Liver (tissue), 9 donors: ENCODE measurements around the gene BCAR3. TPM values are rescaled to one million over a fixed set of nuclear protein-coding genes. Genes with fewer than 3 reads are reported as not detected.

ENCODE experiments used
- DNase-seq: peaks from one replicate; pipeline ENCODE4 v3.0.0-alpha.2; 2017; ENCODE audit warnings: low spot score
- H3K27ac ChIP-seq, 2 donors: one replicate each; pipeline ENCODE4 v1.7.0; 2013; ENCODE audit warnings: inconsistent platforms in 2 of 2, low read length in 2 of 2, control low read depth in 1 of 2, low read depth in 1 of 2, mild to moderate bottlenecking in 1 of 2
- H3K27me3 ChIP-seq, 4 donors: one replicate each; pipeline versions ENCODE4 v1.6.1 to v1.7.0; 2013; ENCODE audit warnings: low read length in 3 of 4, inconsistent platforms in 1 of 4, mild to moderate bottlenecking in 1 of 4, moderate library complexity in 1 of 4; ENCODE audit not compliant: control insufficient read depth in 4 of 4, insufficient read depth in 4 of 4
- H3K36me3 ChIP-seq, 4 donors: one replicate each; pipeline versions ENCODE4 v1.6.1 to v1.7.0; 2013; ENCODE audit warnings: low read length in 3 of 4, mild to moderate bottlenecking in 3 of 4, low read depth in 1 of 4, moderate library complexity in 1 of 4; ENCODE audit not compliant: control insufficient read depth in 4 of 4, insufficient read depth in 3 of 4
- H3K4me1 ChIP-seq, 4 donors: one replicate each; pipeline versions ENCODE4 v1.6.1 to v1.7.0; 2013; ENCODE audit warnings: low read length in 3 of 4, mild to moderate bottlenecking in 3 of 4, moderate library complexity in 1 of 4; ENCODE audit not compliant: control insufficient read depth in 4 of 4, insufficient read depth in 4 of 4
- H3K4me3 ChIP-seq, 3 donors: one replicate each; pipeline versions ENCODE4 v1.6.1 to v1.7.0; 2013; ENCODE audit warnings: low read length in 3 of 3, control low read depth in 1 of 3, low read depth in 1 of 3, mild to moderate bottlenecking in 1 of 3
- H3K9ac ChIP-seq, 2 donors: one replicate each; pipeline ENCODE4 v1.7.0; 2013; ENCODE audit warnings: low read length in 2 of 2, mild to moderate bottlenecking in 2 of 2, moderate library complexity in 2 of 2, control low read depth in 1 of 2, low read depth in 1 of 2
- H3K9me3 ChIP-seq, 4 donors: one replicate each; pipeline versions ENCODE4 v1.6.1 to v1.7.0; 2013; ENCODE audit warnings: low read length in 3 of 4; ENCODE audit not compliant: control insufficient read depth in 4 of 4
- EGR1 ChIP-seq, 2 donors: IDR thresholded peaks; 2 replicates each; pipeline ENCODE4 v1.6.1; 2016 to 2018; ENCODE audit warnings: antibody characterized with exemption in 2 of 2, low read depth in 2 of 2
- FOXA1 ChIP-seq: IDR thresholded peaks from 2 replicates; pipeline ENCODE4 v1.6.1; 2016; ENCODE audit warnings: antibody characterized with exemption
- FOXA2 ChIP-seq: IDR thresholded peaks from 2 replicates; pipeline ENCODE4 v1.6.1; 2016; ENCODE audit warnings: antibody characterized with exemption
- GABPA ChIP-seq, 2 donors: IDR thresholded peaks in 1 of 2; conservative IDR thresholded peaks in 1 of 2; 2 replicates each; pipeline ENCODE4 v1.6.1; 2016; ENCODE audit warnings: antibody characterized with exemption in 2 of 2, mild to moderate bottlenecking in 1 of 2, moderate library complexity in 1 of 2
- HNF4A ChIP-seq, 2 donors: conservative IDR thresholded peaks; 2 replicates each; pipeline ENCODE4 v1.6.1; 2016; ENCODE audit warnings: antibody characterized with exemption in 2 of 2, mild to moderate bottlenecking in 2 of 2
- HNF4G ChIP-seq: IDR thresholded peaks from 2 replicates; pipeline ENCODE4 v1.6.1; 2016; ENCODE audit warnings: antibody characterized with exemption
- NR2F2 ChIP-seq: IDR thresholded peaks from 2 replicates; pipeline ENCODE4 v1.6.1; 2016; ENCODE audit warnings: antibody characterized with exemption
- RAD21 ChIP-seq, 2 donors: IDR thresholded peaks; 2 replicates each; pipeline ENCODE4 v1.6.1; 2016; ENCODE audit warnings: antibody characterized with exemption in 2 of 2, mild to moderate bottlenecking in 2 of 2
- RXRA ChIP-seq, 2 donors: IDR thresholded peaks; 2 replicates each; pipeline ENCODE4 v1.6.1; 2017 to 2018; ENCODE audit warnings: antibody characterized with exemption in 2 of 2, mild to moderate bottlenecking in 1 of 2
- SP1 ChIP-seq: IDR thresholded peaks from 2 replicates; pipeline ENCODE4 v1.6.1; 2018; ENCODE audit warnings: antibody characterized with exemption, mild to moderate bottlenecking
- TAF1 ChIP-seq: conservative IDR thresholded peaks from 2 replicates; pipeline ENCODE4 v1.6.1; 2016; ENCODE audit warnings: antibody characterized with exemption, mild to moderate bottlenecking
- YY1 ChIP-seq: IDR thresholded peaks from 2 replicates; pipeline ENCODE4 v1.6.1; 2016; ENCODE audit warnings: antibody characterized with exemption, mild to moderate bottlenecking
- WGBS: extraction: QIAGEN DNeasy Blood & Tissue Kit; methylation state at CpG from one replicate; pipeline ENCODE4 v1.1.7; 2013; 5-methylcytosine and 5-hydroxymethylcytosine counted together
- polyA plus RNA-seq, 2 donors: library from polyadenylated mRNA; stranded (reverse) in 1 of 2; unstranded in 1 of 2; fragments of 200-250 nt in 1 of 2; fragments of >200 nt in 1 of 2; fragmentation: Nextera tagmentation in 1 of 2; extraction: Ambion mirVana in 1 of 2; gene quantifications; one replicate each; pipeline versions ENCODE4 v1.2.1 to v1.2.3, GENCODE V29; 2013 to 2015
- total RNA-seq, 2 donors: library from RNA; depleted of rRNA; stranded (reverse); fragments of >200 nt; gene quantifications; one replicate each; pipeline ENCODE4 v1.2.3, GENCODE V29; 2014
- TF ChIP-seq, protein P1 (sequence below): IDR thresholded peaks from 2 replicates; pipeline ENCODE4 v1.6.1; 2016; ENCODE audit warnings: antibody characterized with exemption, mild to moderate bottlenecking
- TF ChIP-seq, protein P2 (sequence below): IDR thresholded peaks from 2 replicates; pipeline ENCODE4 v1.6.1; 2016; ENCODE audit warnings: antibody characterized with exemption
- TF ChIP-seq, protein P3 (sequence below): fragments of 150-350 bp; IDR thresholded peaks from 2 replicates; pipeline ENCODE4 v1.5.1; 2017; ENCODE audit warnings: improper control_type of control experiment, low read depth, low read length; ENCODE audit not compliant: missing input control
- TF ChIP-seq, protein P4 (sequence below): IDR thresholded peaks from 2 replicates; pipeline ENCODE4 v1.6.1; 2016; ENCODE audit warnings: antibody characterized with exemption
- donor health status: healthy.
- donor health status: healthy.
- donor health status: healthy.
- donor health status: healthy.
- donor health status: healthy.

BCAR3 gene
- total and polyA plus RNA-seq, 4 donors, result 2.8 to 10.3 (median 7.7) TPM

DNA sequence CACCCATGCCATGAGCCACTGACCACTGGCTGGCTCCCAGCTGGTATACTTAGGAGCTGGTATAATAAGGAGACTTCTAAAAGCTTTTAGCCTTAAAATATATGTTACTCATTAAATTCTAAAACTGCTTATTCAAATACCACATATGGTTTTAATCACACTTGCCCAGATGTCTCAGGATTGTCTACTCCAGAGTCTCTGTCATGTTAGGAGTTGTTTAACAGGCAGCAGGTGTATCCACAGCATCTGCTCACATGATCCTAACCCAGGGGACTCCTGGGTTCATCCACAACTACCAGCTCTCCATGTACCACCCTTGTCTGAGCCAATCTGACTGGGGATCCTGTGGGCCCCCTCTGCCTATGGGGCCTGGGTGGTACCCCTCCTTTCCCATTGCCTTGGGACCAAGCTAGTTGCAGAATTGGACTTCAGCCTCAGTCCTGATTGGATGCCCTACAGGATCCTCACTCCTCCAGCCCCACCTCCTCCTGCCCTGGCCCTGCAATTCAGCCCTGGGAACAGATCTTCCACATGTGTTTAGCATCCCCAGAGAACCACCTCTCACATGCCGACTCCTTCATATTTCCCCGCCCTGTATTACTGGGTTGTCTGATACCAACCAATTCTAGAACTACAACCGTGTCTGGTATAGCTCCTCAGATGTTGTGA lies 61.3 kb downstream of the BCAR3 start (continued):
- TF ChIP-seq, protein P1, sequence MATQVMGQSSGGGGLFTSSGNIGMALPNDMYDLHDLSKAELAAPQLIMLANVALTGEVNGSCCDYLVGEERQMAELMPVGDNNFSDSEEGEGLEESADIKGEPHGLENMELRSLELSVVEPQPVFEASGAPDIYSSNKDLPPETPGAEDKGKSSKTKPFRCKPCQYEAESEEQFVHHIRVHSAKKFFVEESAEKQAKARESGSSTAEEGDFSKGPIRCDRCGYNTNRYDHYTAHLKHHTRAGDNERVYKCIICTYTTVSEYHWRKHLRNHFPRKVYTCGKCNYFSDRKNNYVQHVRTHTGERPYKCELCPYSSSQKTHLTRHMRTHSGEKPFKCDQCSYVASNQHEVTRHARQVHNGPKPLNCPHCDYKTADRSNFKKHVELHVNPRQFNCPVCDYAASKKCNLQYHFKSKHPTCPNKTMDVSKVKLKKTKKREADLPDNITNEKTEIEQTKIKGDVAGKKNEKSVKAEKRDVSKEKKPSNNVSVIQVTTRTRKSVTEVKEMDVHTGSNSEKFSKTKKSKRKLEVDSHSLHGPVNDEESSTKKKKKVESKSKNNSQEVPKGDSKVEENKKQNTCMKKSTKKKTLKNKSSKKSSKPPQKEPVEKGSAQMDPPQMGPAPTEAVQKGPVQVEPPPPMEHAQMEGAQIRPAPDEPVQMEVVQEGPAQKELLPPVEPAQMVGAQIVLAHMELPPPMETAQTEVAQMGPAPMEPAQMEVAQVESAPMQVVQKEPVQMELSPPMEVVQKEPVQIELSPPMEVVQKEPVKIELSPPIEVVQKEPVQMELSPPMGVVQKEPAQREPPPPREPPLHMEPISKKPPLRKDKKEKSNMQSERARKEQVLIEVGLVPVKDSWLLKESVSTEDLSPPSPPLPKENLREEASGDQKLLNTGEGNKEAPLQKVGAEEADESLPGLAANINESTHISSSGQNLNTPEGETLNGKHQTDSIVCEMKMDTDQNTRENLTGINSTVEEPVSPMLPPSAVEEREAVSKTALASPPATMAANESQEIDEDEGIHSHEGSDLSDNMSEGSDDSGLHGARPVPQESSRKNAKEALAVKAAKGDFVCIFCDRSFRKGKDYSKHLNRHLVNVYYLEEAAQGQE, result no peak
- TF ChIP-seq YY1 (no peak), SP1 (no peak)

DNA sequence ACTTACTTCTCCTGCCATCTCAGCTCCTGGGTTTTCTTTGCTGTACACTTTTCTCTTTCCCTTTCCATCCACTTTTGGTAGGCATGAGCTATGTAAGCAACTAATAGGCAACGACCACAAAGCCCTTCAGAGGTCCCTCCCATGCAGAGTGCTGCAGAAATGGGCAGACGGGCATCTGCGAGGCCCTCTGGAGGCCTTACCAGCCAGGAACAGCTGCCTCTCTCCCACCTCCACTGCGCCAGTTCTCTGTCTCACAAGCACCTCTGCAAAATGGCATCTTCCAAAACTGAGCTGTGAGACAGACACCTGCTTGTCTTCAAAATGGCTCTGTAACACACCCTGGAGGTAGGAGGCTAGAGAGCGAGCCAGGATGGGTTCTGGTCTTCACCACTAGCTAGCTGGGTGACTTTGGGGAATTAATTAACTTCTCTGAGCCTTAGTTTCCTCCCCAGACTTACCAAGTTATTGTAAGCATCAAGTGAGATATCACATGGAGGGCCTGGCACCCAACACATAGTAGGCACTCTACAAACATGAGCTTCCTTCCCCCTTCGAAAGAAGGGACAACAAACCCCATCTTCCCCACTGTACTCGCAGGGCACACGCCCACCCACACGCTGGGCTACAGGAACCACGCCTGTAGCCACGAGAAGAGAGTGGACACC lies 62.0 kb downstream of the BCAR3 start:
- peaks cover 0 to 1% (median 0%) of the 10 kb centered on the region in 4 donors for H3K36me3 ChIP-seq
- H3K27ac ChIP-seq, result no peak overlapping the region
- no peaks in the 10 kb centered on the region for H3K27me3 ChIP-seq
- no peak for DNase-seq
- TF ChIP-seq HNF4G (no peak), RAD21 (IDR thresholded peaks at IDR 0.05) (peak; percentile 27 to 53), FOXA2 (no peak)
- H3K4me1 ChIP-seq, result peaks cover 22 to 55% (median 45%) of the 10 kb centered on the region in 4 donors
- WGBS, result 93% methylated on average over 11 of the region's 11 CpGs
- no peak overlapping the region for H3K9ac ChIP-seq
- no peaks in the 10 kb centered on the region for H3K9me3 ChIP-seq
- no peak overlapping the region for H3K4me3 ChIP-seq

DNA sequence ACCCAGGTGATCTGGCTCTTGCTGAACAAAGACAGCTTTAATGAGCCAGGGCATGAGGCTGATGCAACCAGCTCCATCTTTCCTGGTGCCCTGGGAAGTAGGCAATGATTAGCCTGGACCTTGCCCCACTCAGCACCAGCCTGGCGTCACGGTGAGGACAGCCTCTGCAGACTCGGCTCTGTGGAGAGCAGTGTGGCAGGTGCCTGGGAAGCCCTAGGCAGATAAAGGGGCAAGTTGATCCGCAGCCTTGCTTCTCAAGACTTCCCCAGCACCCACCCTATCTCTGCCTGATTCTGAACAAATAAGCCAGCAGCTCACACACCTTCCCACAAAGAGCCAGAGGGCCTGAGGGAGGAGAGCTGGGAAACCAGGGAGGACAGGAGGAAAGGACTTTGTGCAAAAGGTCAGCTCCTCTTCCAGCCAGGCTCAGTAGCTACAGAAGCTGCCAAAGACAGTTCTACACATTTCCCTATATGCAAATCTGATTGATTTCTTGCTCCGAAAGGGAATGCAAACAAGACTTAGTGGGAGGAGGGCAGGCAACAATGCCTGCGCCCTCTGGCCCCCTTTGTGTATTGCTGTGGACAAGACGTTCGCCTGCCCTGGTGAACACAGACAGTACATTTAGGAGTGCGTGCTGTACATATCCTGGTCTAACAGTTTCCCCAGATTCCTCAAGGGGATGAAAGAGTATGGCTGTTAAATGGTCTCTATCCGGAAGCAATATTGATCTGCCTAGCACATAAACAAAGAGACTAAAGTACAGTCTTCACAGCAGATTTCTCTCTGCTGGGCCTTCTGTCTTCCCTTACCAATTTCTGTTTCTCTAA lies 63.8 kb downstream of the BCAR3 start:
- 23% methylated on average over 10 of the region's 10 CpGs for WGBS
- peak overlapping the region in 1 of 2 donors; percentile 57 for H3K9ac ChIP-seq
- peaks cover 0 to 1% (median 0%) of the 10 kb centered on the region in 4 donors for H3K36me3 ChIP-seq
- peak overlapping the region; percentile 89 to 98 for H3K27ac ChIP-seq
- H3K27me3 ChIP-seq, result no peaks in the 10 kb centered on the region
- H3K4me1 ChIP-seq, result peaks cover 23 to 69% (median 60%) of the 10 kb centered on the region in 4 donors
- peak; percentile 60 for DNase-seq
- no peak overlapping the region for H3K4me3 ChIP-seq
- no peaks in the 10 kb centered on the region for H3K9me3 ChIP-seq
- TF ChIP-seq, protein P2, sequence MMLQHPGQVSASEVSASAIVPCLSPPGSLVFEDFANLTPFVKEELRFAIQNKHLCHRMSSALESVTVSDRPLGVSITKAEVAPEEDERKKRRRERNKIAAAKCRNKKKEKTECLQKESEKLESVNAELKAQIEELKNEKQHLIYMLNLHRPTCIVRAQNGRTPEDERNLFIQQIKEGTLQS, result peak; percentile 97
- TF ChIP-seq RXRA (IDR thresholded peaks at IDR 0.05) (peak; percentile 80 to 86), HNF4G (peak; percentile 98), FOXA1 (no peak), TAF1 (peak; percentile 85), EGR1 (IDR thresholded peaks at IDR 0.05; ENCODE audit: low read depth in 2 of 2) (peak in 1 of 2 donors; percentile 72), FOXA2 (no peak), YY1 (peak; percentile 91), GABPA (IDR thresholded peaks at IDR 0.05 in 1 of 2, conservative IDR thresholded peaks at IDR 0.05 in 1 of 2) (no peak), SP1 (peak; percentile 94), NR2F2 (peak; percentile 61), HNF4A (conservative IDR thresholded peaks at IDR 0.05) (peak; percentile 91 to 93), RAD21 (IDR thresholded peaks at IDR 0.05) (no peak)
- TF ChIP-seq, protein P3, sequence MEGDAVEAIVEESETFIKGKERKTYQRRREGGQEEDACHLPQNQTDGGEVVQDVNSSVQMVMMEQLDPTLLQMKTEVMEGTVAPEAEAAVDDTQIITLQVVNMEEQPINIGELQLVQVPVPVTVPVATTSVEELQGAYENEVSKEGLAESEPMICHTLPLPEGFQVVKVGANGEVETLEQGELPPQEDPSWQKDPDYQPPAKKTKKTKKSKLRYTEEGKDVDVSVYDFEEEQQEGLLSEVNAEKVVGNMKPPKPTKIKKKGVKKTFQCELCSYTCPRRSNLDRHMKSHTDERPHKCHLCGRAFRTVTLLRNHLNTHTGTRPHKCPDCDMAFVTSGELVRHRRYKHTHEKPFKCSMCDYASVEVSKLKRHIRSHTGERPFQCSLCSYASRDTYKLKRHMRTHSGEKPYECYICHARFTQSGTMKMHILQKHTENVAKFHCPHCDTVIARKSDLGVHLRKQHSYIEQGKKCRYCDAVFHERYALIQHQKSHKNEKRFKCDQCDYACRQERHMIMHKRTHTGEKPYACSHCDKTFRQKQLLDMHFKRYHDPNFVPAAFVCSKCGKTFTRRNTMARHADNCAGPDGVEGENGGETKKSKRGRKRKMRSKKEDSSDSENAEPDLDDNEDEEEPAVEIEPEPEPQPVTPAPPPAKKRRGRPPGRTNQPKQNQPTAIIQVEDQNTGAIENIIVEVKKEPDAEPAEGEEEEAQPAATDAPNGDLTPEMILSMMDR, result peak; percentile 3
- TF ChIP-seq, protein P1, result peak; percentile 89
- TF ChIP-seq, protein P4, sequence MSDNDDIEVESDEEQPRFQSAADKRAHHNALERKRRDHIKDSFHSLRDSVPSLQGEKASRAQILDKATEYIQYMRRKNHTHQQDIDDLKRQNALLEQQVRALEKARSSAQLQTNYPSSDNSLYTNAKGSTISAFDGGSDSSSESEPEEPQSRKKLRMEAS, result peak; percentile 91
